GM12801 (cell line): ENCODE results near the gene PVALEF.

Experiments
- TF ChIP-seq, protein P1 (sequence below): IDR thresholded peaks from one replicate; pipeline ENCODE4 v1.5.1; 2011; ENCODE audit warnings: control low read depth; ENCODE audit not compliant: insufficient read length; ENCODE audit errors: extremely low read depth

PVALEF gene

GRCh38 chr17:81221842-81222619 lies 56.7 kb downstream of the PVALEF start:
- TF ChIP-seq, protein P1, sequence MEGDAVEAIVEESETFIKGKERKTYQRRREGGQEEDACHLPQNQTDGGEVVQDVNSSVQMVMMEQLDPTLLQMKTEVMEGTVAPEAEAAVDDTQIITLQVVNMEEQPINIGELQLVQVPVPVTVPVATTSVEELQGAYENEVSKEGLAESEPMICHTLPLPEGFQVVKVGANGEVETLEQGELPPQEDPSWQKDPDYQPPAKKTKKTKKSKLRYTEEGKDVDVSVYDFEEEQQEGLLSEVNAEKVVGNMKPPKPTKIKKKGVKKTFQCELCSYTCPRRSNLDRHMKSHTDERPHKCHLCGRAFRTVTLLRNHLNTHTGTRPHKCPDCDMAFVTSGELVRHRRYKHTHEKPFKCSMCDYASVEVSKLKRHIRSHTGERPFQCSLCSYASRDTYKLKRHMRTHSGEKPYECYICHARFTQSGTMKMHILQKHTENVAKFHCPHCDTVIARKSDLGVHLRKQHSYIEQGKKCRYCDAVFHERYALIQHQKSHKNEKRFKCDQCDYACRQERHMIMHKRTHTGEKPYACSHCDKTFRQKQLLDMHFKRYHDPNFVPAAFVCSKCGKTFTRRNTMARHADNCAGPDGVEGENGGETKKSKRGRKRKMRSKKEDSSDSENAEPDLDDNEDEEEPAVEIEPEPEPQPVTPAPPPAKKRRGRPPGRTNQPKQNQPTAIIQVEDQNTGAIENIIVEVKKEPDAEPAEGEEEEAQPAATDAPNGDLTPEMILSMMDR, result no peak

GRCh38 chr17:81222620-81222905 lies 57.3 kb downstream of the PVALEF start:
- TF ChIP-seq, protein P1, result no peak

DNA sequence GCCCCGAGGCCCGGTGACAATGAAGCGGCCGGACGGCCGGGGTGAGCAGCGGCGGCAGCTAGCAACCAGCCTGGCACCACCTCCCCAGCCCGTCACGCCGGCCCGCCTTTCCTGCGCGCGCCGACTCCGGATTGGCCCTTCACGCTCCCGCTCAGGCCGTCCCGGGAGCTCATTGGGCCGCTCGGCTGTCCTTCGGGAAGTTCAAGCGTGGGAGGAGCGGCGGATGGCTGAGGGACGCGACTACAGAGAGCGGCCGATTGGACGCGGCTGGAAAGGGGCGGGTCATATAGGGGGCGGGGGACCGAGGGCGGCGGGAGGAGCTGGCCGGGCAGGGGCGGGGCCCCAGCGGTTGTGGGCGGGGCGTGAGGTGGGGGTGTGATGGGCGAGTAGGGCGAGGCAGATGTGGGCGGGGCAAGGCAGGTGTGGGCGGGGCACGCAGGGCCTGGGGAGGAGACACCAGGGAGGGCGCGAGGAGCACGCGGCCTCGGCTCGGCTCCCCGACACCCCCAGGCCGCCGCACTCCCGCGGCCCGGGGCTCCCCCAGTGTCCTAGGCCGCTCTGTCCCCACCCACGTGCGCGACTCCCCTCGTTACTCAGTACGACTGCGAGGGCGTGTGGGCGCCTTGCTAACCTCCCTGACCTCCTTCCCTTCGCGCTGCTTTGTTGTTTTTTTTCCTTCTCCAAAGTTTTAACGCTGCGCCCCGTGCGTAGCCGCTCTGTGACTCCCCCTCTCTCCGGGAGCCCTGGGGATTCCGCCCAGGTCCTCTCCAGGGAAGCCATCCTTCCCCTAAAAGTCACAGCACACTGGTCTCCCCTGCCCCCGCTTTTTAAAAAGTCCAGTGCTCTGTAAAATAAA lies 57.8 kb downstream of the PVALEF start, which contains the start of gene CEP131:
Gene CEP131 (minus strand): TSS at position 60 of the 856 bp plus-strand sequence. CDS start 2,909 bp downstream, outside the sequence.
- TF ChIP-seq, protein P1, result no peak

DNA sequence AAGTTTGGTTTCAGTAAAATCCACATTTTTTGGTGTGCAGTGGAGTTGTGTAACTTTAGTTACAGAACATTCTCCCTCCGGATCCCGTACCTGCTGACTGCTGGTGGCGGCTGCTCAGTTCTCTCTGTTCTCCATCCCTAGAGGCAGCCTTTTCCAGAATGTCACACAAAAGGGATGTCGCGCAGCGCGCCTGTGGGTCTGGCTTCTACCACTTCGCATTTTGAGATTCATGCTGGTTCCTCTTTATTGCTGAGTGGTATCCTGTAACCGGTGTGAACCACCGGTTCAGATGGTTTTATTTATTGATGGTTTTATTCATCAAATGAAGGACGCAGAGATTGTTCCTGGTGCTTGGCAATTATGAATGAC lies 58.4 kb downstream of the PVALEF start:
- TF ChIP-seq, protein P1, result no peak

GRCh38 chr17:81228420-81228819 lies 63.1 kb downstream of the PVALEF start:
- TF ChIP-seq, protein P1, result no peak

DNA sequence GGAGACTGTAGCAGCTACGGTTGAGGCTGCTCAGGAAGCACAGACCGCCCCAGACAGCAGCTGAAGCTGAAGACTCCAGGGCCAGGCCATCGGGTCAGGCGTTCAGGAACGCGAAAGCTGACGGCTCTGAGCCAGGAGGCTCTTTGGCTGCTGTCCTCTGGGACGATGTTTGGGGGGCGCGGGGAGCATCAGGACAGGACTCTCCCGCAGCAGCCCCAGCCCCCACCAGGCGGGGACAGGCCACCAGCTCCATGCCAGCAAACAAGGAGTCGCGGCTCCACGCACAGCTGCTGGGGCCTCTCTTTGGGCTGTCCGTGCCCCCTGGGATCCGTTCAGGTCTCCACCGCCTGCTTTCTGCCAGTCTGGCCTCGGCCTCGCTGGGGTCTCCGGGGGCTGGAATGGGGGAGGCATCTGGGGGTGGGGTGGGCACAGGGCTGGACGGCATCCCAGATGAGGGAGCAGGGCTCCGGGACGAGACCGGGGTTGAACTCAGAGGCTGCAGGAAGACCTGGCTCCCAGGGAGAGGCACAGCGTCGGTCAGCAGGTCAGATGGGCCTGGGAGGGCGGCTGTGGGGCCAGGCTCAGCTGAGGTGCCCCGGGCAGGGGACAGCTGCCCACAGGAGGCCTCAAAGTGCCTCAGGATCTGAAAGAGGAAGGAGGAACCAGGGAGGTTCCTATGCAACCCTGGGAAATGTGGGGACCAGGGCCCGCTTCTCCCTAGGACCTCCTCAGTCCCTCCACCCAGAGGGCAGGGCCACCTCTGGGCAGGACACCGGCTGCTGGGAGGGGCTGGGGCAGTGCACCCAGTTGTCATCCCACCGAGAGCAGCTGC lies 63.7 kb downstream of the PVALEF start:
- TF ChIP-seq, protein P1, result no peak

GRCh38 chr17:81229666-81229920 lies 64.3 kb downstream of the PVALEF start:
- TF ChIP-seq, protein P1, result no peak
